Measurements from ENCODE around the gene RAB22A. TPM values are rescaled to one million over a fixed set of nuclear protein-coding genes. Genes with fewer than 3 reads are reported as not detected.

Gene RAB22A
- total RNA-seq, 4 donors from 2014 or later, result 26.6 to 33.6 (median 29.2) TPM

- H3K4me1 ChIP-seq, result no peaks in the 10 kb centered on the region
- no peaks in the 10 kb centered on the region for H3K27me3 ChIP-seq
- no peak for DNase-seq
- H3K4me3 ChIP-seq (replicated peaks in 1 of 3), result no peak overlapping the region
- intact Hi-C loops (cut with DNase I), result no loop called here
- H3K9me3 ChIP-seq, result no peaks in the 10 kb centered on the region
- peaks cover 0 to 7% of the 10 kb centered on the region in 2 donors for H3K36me3 ChIP-seq
- no peak overlapping the region for H3K27ac ChIP-seq
- TF ChIP-seq POLR2A (IDR thresholded peaks at IDR 0.05), result no peak
- TF ChIP-seq CTCF (IDR thresholded peaks at IDR 0.05), result no peak
Observed at GRCh38 chr20:58274384-58274783, 35.1 kb upstream of the RAB22A start.

GRCh38 chr20:58277107-58277506 is 32.4 kb upstream of the RAB22A start:
- 91 to 94% methylated on average over 2 of the region's 2 CpGs for WGBS, 2 donors
- no peaks in the 10 kb centered on the region for H3K27me3 ChIP-seq
- H3K4me3 ChIP-seq (replicated peaks in 1 of 3), result no peak overlapping the region
- TF ChIP-seq POLR2A (IDR thresholded peaks at IDR 0.05) (no peak), CTCF (IDR thresholded peaks at IDR 0.05) (no peak)
- no peaks in the 10 kb centered on the region for H3K36me3 ChIP-seq
- H3K27ac ChIP-seq, result no peak overlapping the region
- intact Hi-C loops (cut with DNase I), result no loop called here
- no peaks in the 10 kb centered on the region for H3K4me1 ChIP-seq
- no peak for DNase-seq
- H3K9me3 ChIP-seq, result no peaks in the 10 kb centered on the region

- Histone ChIP-seq H3K27ac (no peak overlapping the region), H3K4me3 (replicated peaks in 1 of 3) (no peak overlapping the region), H3K9me3 (no peaks in the 10 kb centered on the region), H3K4me1 (no peaks in the 10 kb centered on the region), H3K36me3 (no peaks in the 10 kb centered on the region), H3K27me3 (no peaks in the 10 kb centered on the region)
- no peak for DNase-seq
- 79 to 88% methylated on average over 4 of the region's 4 CpGs for WGBS, 2 donors
- intact Hi-C loops (cut with DNase I), result no loop called here
- TF ChIP-seq CTCF (IDR thresholded peaks at IDR 0.05) (no peak), POLR2A (IDR thresholded peaks at IDR 0.05) (no peak)
Observed at GRCh38 chr20:58277578-58278472, 31.7 kb upstream of the RAB22A start.

- TF ChIP-seq CTCF (IDR thresholded peaks at IDR 0.05) (no peak), POLR2A (IDR thresholded peaks at IDR 0.05) (no peak)
- no peaks in the 10 kb centered on the region for H3K27me3 ChIP-seq
- DNase-seq, result no peak
- intact Hi-C loops (cut with DNase I), result no loop called here
- H3K9me3 ChIP-seq, result no peaks in the 10 kb centered on the region
- no peak overlapping the region for H3K27ac ChIP-seq
- H3K4me1 ChIP-seq, result no peaks in the 10 kb centered on the region
- H3K4me3 ChIP-seq (replicated peaks in 1 of 3), result no peak overlapping the region
- 69 to 86% methylated on average over 7 of the region's 7 CpGs for WGBS, 2 donors
- no peaks in the 10 kb centered on the region for H3K36me3 ChIP-seq
Observed at GRCh38 chr20:58286729-58287128, 22.8 kb upstream of the RAB22A start.

- Histone ChIP-seq H3K27me3 (no peaks in the 10 kb centered on the region), H3K9me3 (no peaks in the 10 kb centered on the region), H3K27ac (no peak overlapping the region), H3K4me3 (replicated peaks in 1 of 3) (no peak overlapping the region), H3K4me1 (no peaks in the 10 kb centered on the region), H3K36me3 (no peaks in the 10 kb centered on the region)
- TF ChIP-seq POLR2A (IDR thresholded peaks at IDR 0.05) (no peak), CTCF (IDR thresholded peaks at IDR 0.05) (no peak)
- 67 to 97% methylated on average over 3 of the region's 3 CpGs for WGBS, 2 donors
- intact Hi-C loops (cut with DNase I), result no loop called here
- no peak for DNase-seq
Observed at GRCh38 chr20:58287638-58288037, 21.9 kb upstream of the RAB22A start.
